HG02981 (cell line): Measurements from ENCODE around the gene PBX4.

ENCODE experiments used
- ATAC-seq: cut with Tn5 transposase; IDR thresholded peaks from one replicate; pipeline ENCODE4 v1.9.1; 2021; ENCODE audit warnings: mild to moderate bottlenecking, moderate library complexity; ENCODE audit not compliant: unreplicated experiment

The PBX4 gene

GRCh38 chr19:19527674-19528625 is 90.5 kb downstream of the PBX4 start:
- no peak for ATAC-seq

DNA sequence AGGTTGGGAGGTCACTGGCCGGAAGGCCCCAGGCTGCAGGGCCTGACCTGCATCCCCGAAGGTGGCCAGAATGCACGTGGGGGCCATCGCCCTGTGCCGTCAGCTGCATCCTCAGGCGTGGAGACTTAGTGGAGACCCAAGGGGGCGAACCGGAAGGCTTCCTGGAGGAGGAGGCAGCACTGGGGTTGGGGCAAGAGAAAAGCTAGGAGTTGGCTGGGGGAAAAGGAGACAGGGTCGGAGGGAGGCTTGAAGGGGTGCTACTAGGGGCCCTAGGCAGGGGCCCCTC is 91.2 kb downstream of the PBX4 start:
- ATAC-seq, result no peak

GRCh38 chr19:19526581-19527370 is 91.7 kb downstream of the PBX4 start:
- ATAC-seq, result no peak

- no peak for ATAC-seq
Observed at GRCh38 chr19:19525611-19526380, 92.7 kb downstream of the PBX4 start.

GRCh38 chr19:19524053-19524452 is 94.4 kb downstream of the PBX4 start:
- ATAC-seq, result no peak

DNA sequence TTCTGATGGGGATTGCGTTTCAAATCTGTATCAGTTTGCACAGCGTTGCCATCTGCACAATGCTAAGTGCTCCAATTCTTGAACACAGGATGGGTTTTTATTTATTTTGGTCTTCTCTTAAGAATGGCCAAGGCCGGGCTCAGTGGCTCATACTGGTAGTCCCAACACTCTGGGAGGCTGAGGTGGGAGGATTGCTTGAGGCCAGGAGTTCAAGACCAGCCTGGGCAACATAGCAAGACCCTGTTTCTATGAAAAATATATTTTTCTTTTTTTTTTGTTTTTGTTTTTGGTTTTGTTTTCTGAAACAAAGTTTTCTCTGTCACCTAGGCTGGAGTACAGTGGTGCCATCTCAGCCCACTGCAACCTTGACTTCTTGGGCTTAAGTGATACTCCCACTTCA is 95.3 kb downstream of the PBX4 start:
- no peak for ATAC-seq

DNA sequence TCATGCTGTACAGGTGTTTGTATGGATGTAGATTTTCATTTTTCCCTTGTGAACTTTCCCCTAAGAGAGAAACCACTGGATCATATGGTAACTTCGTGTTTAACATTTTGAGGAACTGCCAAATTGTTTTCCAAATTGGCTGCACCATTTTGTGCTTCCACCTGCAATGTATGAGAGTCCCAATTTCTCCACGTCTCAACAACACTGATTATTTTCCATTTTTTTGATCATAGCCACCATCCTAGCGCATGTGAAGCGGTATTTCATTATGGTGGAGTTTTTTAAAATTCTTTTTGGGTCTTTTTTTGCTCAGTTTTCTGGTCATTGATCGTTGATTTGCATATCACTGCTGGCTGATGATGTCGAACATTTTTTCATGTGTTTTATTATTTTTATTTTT is 97.5 kb downstream of the PBX4 start:
- no peak for ATAC-seq

DNA sequence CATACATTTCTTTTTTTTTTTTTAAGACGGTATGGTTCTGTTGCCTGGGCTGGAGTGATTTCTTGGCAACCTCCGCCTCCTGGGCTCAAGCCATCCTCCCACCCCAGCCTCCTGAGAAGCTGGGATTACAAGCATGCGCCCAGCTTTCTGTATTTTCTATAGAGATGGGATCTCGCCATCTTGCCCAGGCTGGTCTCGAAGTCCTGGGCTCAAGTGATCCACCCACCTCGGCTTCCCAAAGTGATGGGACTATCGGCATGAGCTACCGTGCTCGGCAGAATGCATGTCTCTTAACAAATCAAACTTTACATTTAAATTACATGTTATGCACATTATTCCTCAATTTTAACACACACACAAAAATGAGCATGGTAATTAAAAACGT is 101.3 kb downstream of the PBX4 start:
- ATAC-seq, result no peak

DNA sequence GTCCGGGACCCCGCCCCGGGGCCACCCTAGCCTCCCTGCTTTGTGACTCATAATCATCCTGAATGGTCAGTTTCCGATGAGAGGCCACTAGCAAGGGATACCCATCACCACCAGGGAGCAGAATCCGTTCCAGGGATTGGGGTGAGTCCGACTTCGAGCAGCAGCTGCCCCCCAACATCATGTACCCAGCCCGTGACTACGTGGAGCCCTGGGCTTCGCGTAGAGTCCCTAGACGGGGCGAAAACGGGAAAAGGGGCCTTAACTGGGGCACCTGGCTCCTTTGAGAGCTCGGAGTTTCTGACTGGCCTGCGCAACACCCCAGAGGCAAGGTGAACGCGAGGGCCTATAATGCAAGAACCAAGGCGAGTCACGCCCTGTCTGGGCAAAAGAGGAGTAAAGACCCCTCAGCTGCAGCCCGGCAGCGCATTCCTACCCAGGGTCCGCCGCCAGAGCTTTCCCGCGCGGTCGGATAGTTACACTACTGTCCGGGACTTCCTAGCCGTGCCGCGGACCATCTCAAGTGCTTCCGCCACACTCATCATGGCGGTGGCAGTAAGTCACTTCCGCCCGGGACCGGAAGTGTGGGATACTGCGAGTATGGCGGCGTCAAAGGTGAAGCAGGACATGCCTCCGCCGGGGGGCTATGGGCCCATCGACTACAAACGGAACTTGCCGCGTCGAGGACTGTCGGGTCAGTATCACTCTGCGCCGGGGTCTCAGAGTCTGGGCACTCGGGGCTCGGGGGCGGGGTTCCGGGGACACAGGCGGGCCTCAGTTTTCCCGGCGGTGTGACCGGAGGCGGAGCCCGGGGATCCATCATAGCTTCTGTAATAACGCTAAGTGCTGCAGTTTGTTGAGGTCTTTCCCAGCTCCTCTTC is 102.6 kb downstream of the PBX4 start, which contains the start of gene NDUFA13:
TSS of gene NDUFA13 (plus strand) at position 584 of the 878 bp plus-strand sequence. CDS start at position 598, 14 bp downstream.
- ATAC-seq, result peak; percentile 91

GRCh38 chr19:19514881-19515641 is 103.4 kb downstream of the PBX4 start, which contains the start of gene TSSK6:
TSS of gene TSSK6 (minus strand) at chr19:19515548. CDS start at chr19:19515427, 121 bp downstream.
- ATAC-seq, result no peak

DNA sequence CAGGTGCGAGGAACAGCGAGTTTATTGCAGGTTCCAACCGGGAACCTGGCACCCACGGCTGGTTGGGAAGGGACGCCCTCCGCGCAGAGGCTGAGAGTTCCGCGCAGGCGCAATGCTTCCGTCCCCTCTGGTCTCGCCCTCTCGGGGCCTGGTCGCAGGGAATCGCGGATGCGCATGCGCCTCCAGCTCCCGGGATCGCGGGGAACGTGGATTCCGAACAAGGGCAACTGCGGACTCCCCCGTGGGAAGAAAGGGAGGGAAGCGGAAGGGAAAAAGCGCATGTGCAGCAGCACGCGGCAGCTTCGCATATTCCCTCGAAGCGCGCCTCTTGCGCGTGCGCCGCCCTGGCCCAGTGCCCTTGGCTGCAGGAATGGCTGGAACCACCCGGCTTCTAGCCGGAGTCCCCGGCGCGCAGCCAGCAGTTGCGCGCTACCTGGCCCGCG is 104.3 kb downstream of the PBX4 start:
- ATAC-seq, result no peak

DNA sequence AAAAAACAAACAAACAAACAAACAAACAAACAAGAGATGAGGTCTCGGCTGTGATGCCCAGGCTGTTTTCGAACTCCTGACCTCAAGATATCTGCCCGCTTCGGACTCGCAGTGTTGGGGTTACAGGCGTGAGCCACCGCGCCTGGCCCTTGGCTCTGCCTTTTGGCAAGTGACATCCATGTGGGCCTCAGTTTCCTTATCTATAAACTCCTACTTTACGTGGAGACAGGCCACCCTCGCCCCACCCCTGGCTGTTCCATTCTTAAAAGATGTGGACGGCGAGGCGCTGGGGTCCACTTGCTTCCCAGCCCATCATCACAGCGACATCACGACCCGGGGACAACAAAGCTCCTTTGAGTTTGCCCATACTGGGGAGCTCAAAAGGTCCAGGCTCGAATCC is 104.8 kb downstream of the PBX4 start:
- ATAC-seq, result no peak
